ENCODE results near the gene VPREB3. TPM values are rescaled to one million over a fixed set of nuclear protein-coding genes. Genes with fewer than 3 reads are reported as not detected.

Gene VPREB3
- total and polyA plus RNA-seq, 4 donors, result 0.69 to 3.2 (median 1.8) TPM; not detected in 1

GRCh38 chr22:23749841-23750301 is 4.4 kb downstream of the VPREB3 start:
- Histone ChIP-seq H3K4me3 (ENCODE audit: low read depth in 1 of 3, low read length in 3 of 3) (no peak overlapping the region), H3K4me1 (ENCODE audit: control insufficient read depth in 4 of 4, insufficient read depth in 4 of 4, low read length in 3 of 4) (peaks cover 0 to 10% (median 2%) of the 10 kb centered on the region in 4 donors), H3K9me3 (ENCODE audit: control insufficient read depth in 4 of 4, low read length in 3 of 4) (no peaks in the 10 kb centered on the region), H3K9ac (ENCODE audit: low read depth in 1 of 2, low read length in 2 of 2) (no peak overlapping the region), H3K27me3 (ENCODE audit: control insufficient read depth in 4 of 4, insufficient read depth in 4 of 4, low read length in 3 of 4) (no peaks in the 10 kb centered on the region), H3K36me3 (ENCODE audit: control insufficient read depth in 4 of 4, insufficient read depth in 3 of 4, low read depth in 1 of 4, low read length in 3 of 4) (peaks cover 0 to under 1% (median under 1%) of the 10 kb centered on the region in 4 donors), H3K27ac (ENCODE audit: low read depth in 1 of 2, low read length in 2 of 2) (no peak overlapping the region)
- 85% methylated on average over 12 of the region's 12 CpGs for WGBS
- DNase-seq (ENCODE audit: low spot score), result no peak
- TF ChIP-seq RAD21 (IDR thresholded peaks at IDR 0.05), result no peak
- no peak for TF ChIP-seq EGR1 (IDR thresholded peaks at IDR 0.05; ENCODE audit: low read depth in 2 of 2)
- no peak for TF ChIP-seq HNF4G (IDR thresholded peaks at IDR 0.05)
- no peak for TF ChIP-seq REST (IDR thresholded peaks at IDR 0.05)
- no peak for TF ChIP-seq GABPA (IDR thresholded peaks at IDR 0.05 in 1 of 2, conservative IDR thresholded peaks at IDR 0.05 in 1 of 2)
- TF ChIP-seq FOXA2 (IDR thresholded peaks at IDR 0.05), result no peak
- no peak for TF ChIP-seq TAF1 (conservative IDR thresholded peaks at IDR 0.05)
- TF ChIP-seq NR2F2 (IDR thresholded peaks at IDR 0.05), result no peak
- no peak for TF ChIP-seq FOXA1 (IDR thresholded peaks at IDR 0.05)
- TF ChIP-seq ZBTB33 (IDR thresholded peaks at IDR 0.05), result no peak
- TF ChIP-seq CTCF (IDR thresholded peaks at IDR 0.05; ENCODE audit: low read depth, low read length, missing input control), result no peak

GRCh38 chr22:23745791-23746190 is 8.4 kb downstream of the VPREB3 start:
- no peak for DNase-seq (ENCODE audit: low spot score)
- H3K9me3 ChIP-seq (ENCODE audit: control insufficient read depth in 4 of 4, low read length in 3 of 4), result no peaks in the 10 kb centered on the region
- H3K27ac ChIP-seq (ENCODE audit: low read depth in 1 of 2, low read length in 2 of 2), result no peak overlapping the region
- TF ChIP-seq GABPA (IDR thresholded peaks at IDR 0.05 in 1 of 2, conservative IDR thresholded peaks at IDR 0.05 in 1 of 2) (no peak), HNF4G (IDR thresholded peaks at IDR 0.05) (no peak), TAF1 (conservative IDR thresholded peaks at IDR 0.05) (no peak), EGR1 (IDR thresholded peaks at IDR 0.05; ENCODE audit: low read depth in 2 of 2) (no peak)
- H3K4me3 ChIP-seq (ENCODE audit: low read depth in 1 of 3, low read length in 3 of 3), result no peak overlapping the region
- no peak overlapping the region for H3K9ac ChIP-seq (ENCODE audit: low read depth in 1 of 2, low read length in 2 of 2)
- H3K4me1 ChIP-seq (ENCODE audit: control insufficient read depth in 4 of 4, insufficient read depth in 4 of 4, low read length in 3 of 4), result peaks cover 0 to 4% (median 2%) of the 10 kb centered on the region in 4 donors
- no peaks in the 10 kb centered on the region for H3K27me3 ChIP-seq (ENCODE audit: control insufficient read depth in 4 of 4, insufficient read depth in 4 of 4, low read length in 3 of 4)
- H3K36me3 ChIP-seq (ENCODE audit: control insufficient read depth in 4 of 4, insufficient read depth in 3 of 4, low read depth in 1 of 4, low read length in 3 of 4), result peaks cover 5 to 26% (median 7%) of the 10 kb centered on the region in 4 donors
- 78% methylated on average over 6 of the region's 6 CpGs for WGBS
